Measurements from ENCODE around the gene MAGEL2. TPM values are rescaled to one million over a fixed set of nuclear protein-coding genes. Genes with fewer than 3 reads are reported as not detected.

MAGEL2 gene
- total RNA-seq, 1 donor from 2014 or later, result not detected

- H3K4me3 ChIP-seq (ENCODE audit: low read depth, low read length), result no peak overlapping the region
- no peaks in the 10 kb centered on the region for H3K27me3 ChIP-seq (ENCODE audit: control insufficient read depth, insufficient read depth, low read length)
- DNase-seq (ENCODE audit: low read depth) (peak; percentile 27), FAIRE-seq (no peak)
- TF ChIP-seq CTCF (IDR thresholded peaks at IDR 0.05; ENCODE audit: insufficient read depth, low read length, severe bottlenecking), result peak; percentile 64
- no peaks in the 10 kb centered on the region for H3K36me3 ChIP-seq (ENCODE audit: control insufficient read depth, insufficient read depth, low read length)
Observed at GRCh38 chr15:23642413-23643044, 5.1 kb downstream of the MAGEL2 start.

GRCh38 chr15:23634181-23634580 is 13.5 kb downstream of the MAGEL2 start:
- no peak for FAIRE-seq

GRCh38 chr15:23629234-23629805 is 18.3 kb downstream of the MAGEL2 start:
- FAIRE-seq, result no peak
- H3K27me3 ChIP-seq (ENCODE audit: control insufficient read depth, insufficient read depth, low read length), result no peaks in the 10 kb centered on the region
- H3K4me3 ChIP-seq (ENCODE audit: low read depth, low read length), result no peak overlapping the region
- peak; percentile 5 for DNase-seq (ENCODE audit: low read depth)
- H3K36me3 ChIP-seq (ENCODE audit: control insufficient read depth, insufficient read depth, low read length), result no peaks in the 10 kb centered on the region
- TF ChIP-seq CTCF (IDR thresholded peaks at IDR 0.05; ENCODE audit: insufficient read depth, low read length, severe bottlenecking), result peak; percentile 38

More at GRCh38 chr15:23634181-23634580, 13.5 kb downstream of the MAGEL2 start:
- H3K27me3 ChIP-seq (ENCODE audit: control insufficient read depth, insufficient read depth, low read length), result no peaks in the 10 kb centered on the region
- no peak overlapping the region for H3K4me3 ChIP-seq (ENCODE audit: low read depth, low read length)
- H3K36me3 ChIP-seq (ENCODE audit: control insufficient read depth, insufficient read depth, low read length), result no peaks in the 10 kb centered on the region
- TF ChIP-seq CTCF (IDR thresholded peaks at IDR 0.05; ENCODE audit: insufficient read depth, low read length, severe bottlenecking), result no peak
- DNase-seq (ENCODE audit: low read depth), result no peak

GRCh38 chr15:23628612-23629233 is 18.9 kb downstream of the MAGEL2 start:
- FAIRE-seq, result no peak
- TF ChIP-seq CTCF (IDR thresholded peaks at IDR 0.05; ENCODE audit: insufficient read depth, low read length, severe bottlenecking), result no peak
- Histone ChIP-seq H3K4me3 (ENCODE audit: low read depth, low read length) (no peak overlapping the region), H3K36me3 (ENCODE audit: control insufficient read depth, insufficient read depth, low read length) (no peaks in the 10 kb centered on the region), H3K27me3 (ENCODE audit: control insufficient read depth, insufficient read depth, low read length) (no peaks in the 10 kb centered on the region)
- DNase-seq (ENCODE audit: low read depth), result no peak

GRCh38 chr15:23616536-23616935 is 31.1 kb downstream of the MAGEL2 start:
- Histone ChIP-seq H3K36me3 (ENCODE audit: control insufficient read depth, insufficient read depth, low read length) (no peaks in the 10 kb centered on the region), H3K4me3 (ENCODE audit: low read depth, low read length) (no peak overlapping the region), H3K27me3 (ENCODE audit: control insufficient read depth, insufficient read depth, low read length) (no peaks in the 10 kb centered on the region)
- no peak for TF ChIP-seq CTCF (IDR thresholded peaks at IDR 0.05; ENCODE audit: insufficient read depth, low read length, severe bottlenecking)
- no peak for FAIRE-seq
- no peak for DNase-seq (ENCODE audit: low read depth)
